ENCODE results near the gene NEDD8. TPM values are rescaled to one million over a fixed set of nuclear protein-coding genes. Genes with fewer than 3 reads are reported as not detected.

Gene NEDD8
- total and polyA plus RNA-seq, 9 donors: 180 to 245 (median 221) TPM

GRCh38 chr14:24258548-24259265 lies 26.5 kb upstream of the NEDD8 start:
- Histone ChIP-seq H3K4me3 (ENCODE audit: low read length) (no peak overlapping the region), H3K4me1 (ENCODE audit: control insufficient read depth, insufficient read depth, low read length) (peaks cover 5% of the 10 kb centered on the region), H3K36me3 (ENCODE audit: control insufficient read depth, insufficient read depth, low read length) (peaks cover 5% of the 10 kb centered on the region), H3K27ac (ENCODE audit: low read length) (no peak overlapping the region), H3K27me3 (ENCODE audit: control insufficient read depth, insufficient read depth, low read length) (no peaks in the 10 kb centered on the region), H3K9me3 (replicated peaks; ENCODE audit: control insufficient read depth, low read depth, low read length) (no peaks in the 10 kb centered on the region)
- 88% methylated on average over 13 of the region's 18 CpGs for WGBS (ENCODE audit: insufficient coverage)
- no peak for DNase-seq

- WGBS (ENCODE audit: insufficient coverage): 80% methylated on average over 1 of the region's 9 CpGs
- H3K9me3 ChIP-seq (replicated peaks; ENCODE audit: control insufficient read depth, low read depth, low read length): no peaks in the 10 kb centered on the region
- H3K36me3 ChIP-seq (ENCODE audit: control insufficient read depth, insufficient read depth, low read length): peaks cover 5% of the 10 kb centered on the region
- H3K27me3 ChIP-seq (ENCODE audit: control insufficient read depth, insufficient read depth, low read length): no peaks in the 10 kb centered on the region
- H3K27ac ChIP-seq (ENCODE audit: low read length): no peak overlapping the region
- no peak overlapping the region for H3K4me3 ChIP-seq (ENCODE audit: low read length)
- peaks cover 5% of the 10 kb centered on the region for H3K4me1 ChIP-seq (ENCODE audit: control insufficient read depth, insufficient read depth, low read length)
- no peak for DNase-seq
These were observed 26.0 kb upstream of the NEDD8 start for GRCh38 chr14:24258119-24258518.

DNA sequence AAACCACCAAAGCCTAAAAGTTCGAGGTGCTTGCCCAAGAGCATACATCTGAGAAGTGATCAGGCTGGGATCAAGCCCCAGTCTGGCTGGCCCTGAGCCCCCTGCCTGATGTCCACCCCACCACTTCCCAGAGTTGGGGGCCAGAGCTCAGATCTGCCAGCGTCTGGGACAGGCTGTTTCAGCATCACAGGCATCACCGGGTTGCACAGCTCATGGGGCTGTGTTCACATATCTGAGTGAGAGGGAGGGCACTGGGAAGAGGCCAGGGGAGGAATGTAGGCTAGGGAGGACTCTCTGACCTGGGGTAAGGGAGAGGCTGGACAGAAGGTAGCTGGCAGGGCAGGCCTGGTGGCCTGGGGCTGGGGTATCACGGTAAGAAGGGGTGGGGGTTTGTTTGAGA lies 24.8 kb upstream of the NEDD8 start:
- Histone ChIP-seq H3K4me3 (ENCODE audit: low read length) (no peak overlapping the region), H3K36me3 (ENCODE audit: control insufficient read depth, insufficient read depth, low read length) (peaks cover 5% of the 10 kb centered on the region), H3K9me3 (replicated peaks; ENCODE audit: control insufficient read depth, low read depth, low read length) (no peaks in the 10 kb centered on the region), H3K27me3 (ENCODE audit: control insufficient read depth, insufficient read depth, low read length) (no peaks in the 10 kb centered on the region), H3K27ac (ENCODE audit: low read length) (no peak overlapping the region), H3K4me1 (ENCODE audit: control insufficient read depth, insufficient read depth, low read length) (peaks cover 5% of the 10 kb centered on the region)
- no peak for DNase-seq
- WGBS (ENCODE audit: insufficient coverage): 63% methylated on average over 4 of the region's 4 CpGs

- Histone ChIP-seq H3K27ac (ENCODE audit: low read length) (no peak overlapping the region), H3K4me1 (ENCODE audit: control insufficient read depth, insufficient read depth, low read length) (peaks cover 5% of the 10 kb centered on the region), H3K36me3 (ENCODE audit: control insufficient read depth, insufficient read depth, low read length) (peaks cover 5% of the 10 kb centered on the region), H3K4me3 (ENCODE audit: low read length) (no peak overlapping the region), H3K27me3 (ENCODE audit: control insufficient read depth, insufficient read depth, low read length) (no peaks in the 10 kb centered on the region), H3K9me3 (replicated peaks; ENCODE audit: control insufficient read depth, low read depth, low read length) (no peaks in the 10 kb centered on the region)
- WGBS (ENCODE audit: insufficient coverage): 82% methylated on average over 9 of the region's 12 CpGs
- DNase-seq: no peak
These were observed 24.0 kb upstream of the NEDD8 start for GRCh38 chr14:24255931-24256711.

GRCh38 chr14:24255438-24255837 lies 23.3 kb upstream of the NEDD8 start:
- DNase-seq: no peak
- Histone ChIP-seq H3K27ac (ENCODE audit: low read length) (no peak overlapping the region), H3K27me3 (ENCODE audit: control insufficient read depth, insufficient read depth, low read length) (no peaks in the 10 kb centered on the region), H3K9me3 (replicated peaks; ENCODE audit: control insufficient read depth, low read depth, low read length) (no peaks in the 10 kb centered on the region), H3K36me3 (ENCODE audit: control insufficient read depth, insufficient read depth, low read length) (peaks cover 5% of the 10 kb centered on the region), H3K4me3 (ENCODE audit: low read length) (no peak overlapping the region), H3K4me1 (ENCODE audit: control insufficient read depth, insufficient read depth, low read length) (peaks cover 5% of the 10 kb centered on the region)
- 73% methylated on average over 4 of the region's 8 CpGs for WGBS (ENCODE audit: insufficient coverage)

DNA sequence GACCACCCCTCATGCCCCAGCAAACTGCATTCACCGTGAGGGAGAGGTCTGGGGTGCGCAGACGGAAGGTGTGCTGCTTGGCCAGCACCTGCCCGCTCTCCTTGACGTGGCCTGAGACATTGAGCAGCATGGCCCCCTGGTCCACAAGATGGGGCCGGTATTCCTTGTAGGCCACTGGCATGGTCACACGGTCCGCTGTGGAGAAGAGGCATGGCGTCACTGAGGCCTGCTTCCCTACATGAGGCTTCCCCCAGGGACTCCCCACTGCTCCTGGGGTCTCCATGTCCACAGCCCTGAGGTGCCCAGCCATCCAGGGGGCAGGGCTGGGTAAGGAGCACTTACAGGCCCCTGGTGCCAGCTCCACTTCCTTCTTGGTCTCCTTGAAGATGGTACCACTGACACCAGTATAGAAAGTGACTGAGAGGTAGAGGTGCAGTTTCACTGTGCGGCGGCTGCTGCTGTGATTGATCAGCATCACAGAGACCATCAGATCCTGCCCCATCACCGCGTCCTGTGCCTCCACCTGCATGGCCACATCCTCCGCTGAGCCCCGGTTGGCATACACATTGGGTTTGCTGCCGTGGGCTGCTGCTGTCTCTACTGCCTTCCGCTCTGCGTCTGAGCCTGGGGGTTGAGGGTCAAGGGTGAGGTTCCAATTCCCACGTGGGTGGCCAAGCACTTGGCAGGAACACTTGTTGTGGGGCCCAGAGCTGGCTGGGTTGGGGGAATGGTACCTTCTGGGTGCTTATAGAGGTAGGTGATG lies 22.6 kb upstream of the NEDD8 start:
- no peaks in the 10 kb centered on the region for H3K9me3 ChIP-seq (replicated peaks; ENCODE audit: control insufficient read depth, low read depth, low read length)
- DNase-seq: no peak
- no peak overlapping the region for H3K27ac ChIP-seq (ENCODE audit: low read length)
- H3K4me1 ChIP-seq (ENCODE audit: control insufficient read depth, insufficient read depth, low read length): peaks cover 5% of the 10 kb centered on the region
- H3K27me3 ChIP-seq (ENCODE audit: control insufficient read depth, insufficient read depth, low read length): no peaks in the 10 kb centered on the region
- WGBS (ENCODE audit: insufficient coverage): 90% methylated on average over 18 of the region's 19 CpGs
- peaks cover 5% of the 10 kb centered on the region for H3K36me3 ChIP-seq (ENCODE audit: control insufficient read depth, insufficient read depth, low read length)
- H3K4me3 ChIP-seq (ENCODE audit: low read length): no peak overlapping the region

- Histone ChIP-seq H3K36me3 (ENCODE audit: control insufficient read depth, insufficient read depth, low read length) (peaks cover 5% of the 10 kb centered on the region), H3K27me3 (ENCODE audit: control insufficient read depth, insufficient read depth, low read length) (no peaks in the 10 kb centered on the region), H3K9me3 (replicated peaks; ENCODE audit: control insufficient read depth, low read depth, low read length) (no peaks in the 10 kb centered on the region), H3K4me1 (ENCODE audit: control insufficient read depth, insufficient read depth, low read length) (no peaks in the 10 kb centered on the region), H3K4me3 (ENCODE audit: low read length) (no peak overlapping the region), H3K27ac (ENCODE audit: low read length) (no peak overlapping the region)
- no peak for DNase-seq
- WGBS (ENCODE audit: insufficient coverage): 50% methylated on average over 1 of the region's 7 CpGs
These were observed 21.8 kb upstream of the NEDD8 start for GRCh38 chr14:24253936-24254335.

- Histone ChIP-seq H3K27me3 (ENCODE audit: control insufficient read depth, insufficient read depth, low read length) (no peaks in the 10 kb centered on the region), H3K4me3 (ENCODE audit: low read length) (no peak overlapping the region), H3K36me3 (ENCODE audit: control insufficient read depth, insufficient read depth, low read length) (peaks cover 5% of the 10 kb centered on the region), H3K27ac (ENCODE audit: low read length) (no peak overlapping the region), H3K9me3 (replicated peaks; ENCODE audit: control insufficient read depth, low read depth, low read length) (no peaks in the 10 kb centered on the region), H3K4me1 (ENCODE audit: control insufficient read depth, insufficient read depth, low read length) (no peaks in the 10 kb centered on the region)
- 77% methylated on average over 6 of the region's 11 CpGs for WGBS (ENCODE audit: insufficient coverage)
- no peak for DNase-seq
These were observed 20.3 kb upstream of the NEDD8 start for GRCh38 chr14:24252289-24253124.

DNA sequence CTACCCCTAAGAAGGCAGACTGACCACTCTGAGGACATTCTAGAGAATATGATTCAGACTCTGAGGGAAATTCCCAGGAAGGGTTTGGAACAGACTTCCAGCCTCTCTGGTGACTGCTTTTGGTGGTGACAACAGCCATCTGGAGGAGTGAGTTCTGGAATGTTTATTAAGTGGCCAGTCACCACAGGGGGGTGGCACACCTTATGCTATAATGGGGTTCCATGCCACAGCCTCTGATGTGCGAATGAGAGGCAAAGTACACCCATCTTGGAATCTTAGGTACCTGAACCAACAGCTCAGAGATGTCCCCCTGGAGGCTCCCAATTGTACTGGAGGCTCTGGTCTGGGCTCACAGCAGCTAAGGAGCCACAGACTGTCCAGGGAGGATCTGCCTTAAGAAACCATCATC lies 19.7 kb upstream of the NEDD8 start:
- H3K4me3 ChIP-seq (ENCODE audit: low read length): no peak overlapping the region
- H3K27me3 ChIP-seq (ENCODE audit: control insufficient read depth, insufficient read depth, low read length): no peaks in the 10 kb centered on the region
- peaks cover 5% of the 10 kb centered on the region for H3K36me3 ChIP-seq (ENCODE audit: control insufficient read depth, insufficient read depth, low read length)
- DNase-seq: no peak
- H3K9me3 ChIP-seq (replicated peaks; ENCODE audit: control insufficient read depth, low read depth, low read length): no peaks in the 10 kb centered on the region
- 75% methylated on average over 1 of the region's 1 CpG for WGBS (ENCODE audit: insufficient coverage)
- H3K27ac ChIP-seq (ENCODE audit: low read length): no peak overlapping the region
- H3K4me1 ChIP-seq (ENCODE audit: control insufficient read depth, insufficient read depth, low read length): no peaks in the 10 kb centered on the region
